Measurements from ENCODE around the gene FAT1.

DNA sequence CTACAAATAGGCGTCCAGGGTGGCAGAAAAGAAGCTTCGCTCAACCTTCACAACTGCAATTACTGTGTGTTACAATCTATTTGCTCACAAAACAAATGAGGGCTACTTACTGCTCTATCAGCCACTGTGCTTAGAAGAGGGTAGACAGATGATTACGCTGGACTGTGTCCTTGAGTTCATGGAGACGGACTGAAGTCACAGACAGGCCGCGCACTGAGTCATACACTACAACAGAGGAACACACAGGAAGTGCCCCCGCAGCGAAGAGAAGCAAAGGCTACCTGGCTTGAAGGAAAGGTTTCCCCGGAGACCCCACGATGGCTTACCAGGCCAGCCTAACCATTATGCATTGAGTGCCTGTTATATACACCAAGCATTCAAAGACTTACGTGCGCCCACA is 25.6 kb downstream of the FAT1 start:
- TF ChIP-seq, protein P1, sequence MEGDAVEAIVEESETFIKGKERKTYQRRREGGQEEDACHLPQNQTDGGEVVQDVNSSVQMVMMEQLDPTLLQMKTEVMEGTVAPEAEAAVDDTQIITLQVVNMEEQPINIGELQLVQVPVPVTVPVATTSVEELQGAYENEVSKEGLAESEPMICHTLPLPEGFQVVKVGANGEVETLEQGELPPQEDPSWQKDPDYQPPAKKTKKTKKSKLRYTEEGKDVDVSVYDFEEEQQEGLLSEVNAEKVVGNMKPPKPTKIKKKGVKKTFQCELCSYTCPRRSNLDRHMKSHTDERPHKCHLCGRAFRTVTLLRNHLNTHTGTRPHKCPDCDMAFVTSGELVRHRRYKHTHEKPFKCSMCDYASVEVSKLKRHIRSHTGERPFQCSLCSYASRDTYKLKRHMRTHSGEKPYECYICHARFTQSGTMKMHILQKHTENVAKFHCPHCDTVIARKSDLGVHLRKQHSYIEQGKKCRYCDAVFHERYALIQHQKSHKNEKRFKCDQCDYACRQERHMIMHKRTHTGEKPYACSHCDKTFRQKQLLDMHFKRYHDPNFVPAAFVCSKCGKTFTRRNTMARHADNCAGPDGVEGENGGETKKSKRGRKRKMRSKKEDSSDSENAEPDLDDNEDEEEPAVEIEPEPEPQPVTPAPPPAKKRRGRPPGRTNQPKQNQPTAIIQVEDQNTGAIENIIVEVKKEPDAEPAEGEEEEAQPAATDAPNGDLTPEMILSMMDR (IDR thresholded peaks at IDR 0.05) = no peak
- no peak for TF ChIP-seq POLR2A (IDR thresholded peaks at IDR 0.05)

All from right lobe of liver (tissue), 4 donors.